NCI-H2081 treated with DMSO at 0.1 percent for 48 hours (cell line): ENCODE data around the gene MMD.
"Not testable (repeated sequence)": the region's sequence is repeated elsewhere in the genome, so short reads cannot be mapped to it uniquely, and the experiment has no call there.

Experiments
- DNase-seq: peaks from one replicate; lab custom pipeline; 2025; lab: John Stamatoyannopoulos, UW

MMD gene

GRCh38 chr17:55443904-55444303, 22.3 kb upstream of the MMD start:
- no peak for DNase-seq

GRCh38 chr17:55442953-55443683, 21.5 kb upstream of the MMD start:
- DNase-seq: no peak

- no peak for DNase-seq
Observed at GRCh38 chr17:55442462-55442861, 20.8 kb upstream of the MMD start.

GRCh38 chr17:55441544-55441943, 19.9 kb upstream of the MMD start:
- DNase-seq: no peak

- no peak for DNase-seq
Observed at GRCh38 chr17:55440391-55440790, 18.8 kb upstream of the MMD start.

GRCh38 chr17:55437159-55437605, 15.5 kb upstream of the MMD start:
- no peak for DNase-seq

- DNase-seq: no peak
Observed at GRCh38 chr17:55436224-55437158, 14.9 kb upstream of the MMD start.

- DNase-seq: no peak
Observed at GRCh38 chr17:55435408-55435807, 13.8 kb upstream of the MMD start.

GRCh38 chr17:55434721-55435120, 13.1 kb upstream of the MMD start:
- no peak for DNase-seq

- no peak for DNase-seq
Observed at GRCh38 chr17:55433629-55434422, 12.2 kb upstream of the MMD start.

GRCh38 chr17:55433029-55433628, 11.5 kb upstream of the MMD start:
- DNase-seq: no peak

GRCh38 chr17:55432358-55433028, 10.9 kb upstream of the MMD start:
- DNase-seq: no peak

- not testable (repeated sequence) for DNase-seq
Observed at GRCh38 chr17:55431914-55432313, 10.3 kb upstream of the MMD start.

GRCh38 chr17:55430541-55431288, 9.1 kb upstream of the MMD start:
- no peak for DNase-seq

GRCh38 chr17:55427587-55427882, 5.9 kb upstream of the MMD start:
- no peak for DNase-seq

- DNase-seq: no peak
Observed at GRCh38 chr17:55426851-55427586, 5.4 kb upstream of the MMD start.

GRCh38 chr17:55424893-55425540, 3.4 kb upstream of the MMD start:
- DNase-seq: no peak

GRCh38 chr17:55423535-55423934, 1.9 kb upstream of the MMD start:
- no peak for DNase-seq

GRCh38 chr17:55422828-55423164, 1.2 kb upstream of the MMD start:
- not testable (repeated sequence) for DNase-seq

- no peak for DNase-seq
Observed at GRCh38 chr17:55420776-55421178, 858 bp downstream of the MMD start.
